Psoas muscle (tissue), 8 donors: ENCODE measurements around the gene DNPEP. TPM values are rescaled to one million over a fixed set of nuclear protein-coding genes. Genes with fewer than 3 reads are reported as not detected.

ENCODE experiments used
- ATAC-seq, 4 donors: fragments of 200-7000 bp; cut with Tn5 transposase; one replicate each; pipeline ENCODE4 v1.9.1; 2020; ENCODE audit warnings: moderate library complexity in 3 of 4, mild to moderate bottlenecking in 2 of 4
- DNase-seq, 2 donors: peaks; one replicate each; pipeline ENCODE4 v3.0.0-alpha.2; 2020
- H3K27ac ChIP-seq: fragments of 200-600 bp; one replicate; pipeline ENCODE4 v1.8.0; 2022
- H3K27me3 ChIP-seq, 3 donors: fragments of 200-600 bp in 1 of 3; one replicate each; pipeline versions ENCODE4 v1.6.1 to v1.8.0; 2013 to 2022; ENCODE audit warnings: low read length in 2 of 3, mild to moderate bottlenecking in 2 of 3, moderate library complexity in 1 of 3; ENCODE audit not compliant: insufficient read depth in 3 of 3
- H3K36me3 ChIP-seq, 2 donors: fragments of 200-600 bp in 1 of 2; one replicate each; pipeline versions ENCODE4 v1.6.1 to v1.8.0; 2013 to 2022; ENCODE audit warnings: low read depth in 1 of 2, mild to moderate bottlenecking in 1 of 2, moderate library complexity in 1 of 2; ENCODE audit not compliant: insufficient read depth in 1 of 2
- H3K4me1 ChIP-seq: fragments of 200-600 bp; one replicate; pipeline ENCODE4 v1.8.0; 2022
- H3K4me3 ChIP-seq: fragments of 200-600 bp; one replicate; pipeline ENCODE4 v1.8.0; 2022; ENCODE audit warnings: mild to moderate bottlenecking
- H3K9me3 ChIP-seq: fragments of 200-600 bp; one replicate; pipeline ENCODE4 v1.8.0; 2022
- WGBS, 3 donors: extraction: QIAGEN DNeasy Blood & Tissue Kit; methylation state at CpG; one replicate each; pipeline versions ENCODE4 v1.1.6 to v1.1.7; 2013; 5-methylcytosine and 5-hydroxymethylcytosine counted together
- intact Hi-C, 2 donors: fragments of 100-400 bp; cut with DNase I; formaldehyde crosslinking; loops; one replicate each; pipeline versions ENCODE4 v1.11.0 to v1.14.2; 2022
- polyA plus RNA-seq, 3 donors: library from polyadenylated mRNA; stranded (reverse); fragments of 200-250 nt; gene quantifications; one replicate each; pipeline ENCODE4 v1.2.3, GENCODE V29; 2013
- total RNA-seq, 4 donors: library from RNA; stranded (reverse); fragmentation: NEBNext Ultra II Directional in 2 of 4; extraction: Animal tissue kit (Norgen Biotek cat#: 25700) in 2 of 4; gene quantifications; one replicate each; pipeline versions ENCODE4 v1.2.1 to v1.2.4, GENCODE V29; 2021 to 2023
- TF ChIP-seq, protein P1 (sequence below): fragments of 200-600 bp; IDR thresholded peaks from one replicate; pipeline ENCODE4 v1.8.0; 2022; ENCODE audit warnings: antibody characterized with exemption
- donor health status: healthy with polysubstance abuse.
- donor health status: DM: no; HTN: no; CAD: no; lungs with moderate emphysema.
- donor health status: Bipolar disorder and iron deficiency.
- donor health status: healthy.
- donor health status: DM: yes; HTN: yes; CAD: no.
- donor health status: DM: no; HTN: no; CAD: no.
- donor health status: DM: no; HTN: no; CAD: no.
- donor health status: DM: yes; HTN: yes; CAD: no.

DNPEP gene
- total and polyA plus RNA-seq, 7 donors, result 46.7 to 93.1 (median 65.4) TPM

DNA sequence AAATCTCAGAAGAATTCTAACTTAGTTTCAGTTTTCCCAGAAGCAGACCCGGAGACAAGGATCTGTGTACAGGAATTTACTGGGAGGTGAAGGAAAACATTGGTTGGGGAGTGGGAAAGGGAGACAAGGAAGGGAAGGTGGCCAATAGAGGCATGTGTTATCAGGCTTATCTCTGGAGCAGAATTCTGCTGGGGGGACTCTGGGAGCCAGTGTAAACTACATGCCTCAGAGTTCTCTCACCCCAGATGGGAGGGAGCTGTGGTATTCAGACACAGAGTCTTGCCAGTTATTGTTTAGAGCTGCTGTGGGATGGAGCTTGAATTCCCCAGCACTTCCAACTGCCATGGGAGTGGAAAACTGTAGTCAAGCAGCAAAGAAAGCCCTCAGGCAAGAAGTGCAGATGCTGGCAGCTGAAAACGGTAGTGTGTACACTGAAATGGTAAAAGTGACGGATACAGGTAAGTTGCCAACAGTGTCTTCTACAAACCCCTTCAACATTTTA lies 19.0 kb downstream of the DNPEP start:
- intact Hi-C loops, result loop anchor here in 1 of 2 donors (10.0 kb wide), 1 partner anchor 194 kb away; the partner anchor contains the start of genes CNPPD1, RETREG2 and SLC23A3

GRCh38 chr2:219362524-219363164 lies 25.1 kb downstream of the DNPEP start:
- H3K4me3 ChIP-seq, result no peak overlapping the region
- H3K9me3 ChIP-seq, result no peaks in the 10 kb centered on the region
- peaks cover 0 to 13% (median 5%) of the 10 kb centered on the region in 3 donors for H3K27me3 ChIP-seq
- peak; percentile 97 to 99 (median 98) for ATAC-seq
- peak; percentile 78 to 90 for DNase-seq
- H3K27ac ChIP-seq, result peak overlapping the region; percentile 76
- H3K4me1 ChIP-seq, result peaks cover 25% of the 10 kb centered on the region
- intact Hi-C loops, result loop anchor here in 1 of 2 donors (10.0 kb wide), 1 partner anchor 188 kb away; the partner anchor contains the start of genes CNPPD1, RETREG2 and SLC23A3
- H3K36me3 ChIP-seq, result no peaks in the 10 kb centered on the region
- 20 to 30% (median 21%) methylated on average over 3 of the region's 3 CpGs for WGBS, 3 donors
- TF ChIP-seq, protein P1, sequence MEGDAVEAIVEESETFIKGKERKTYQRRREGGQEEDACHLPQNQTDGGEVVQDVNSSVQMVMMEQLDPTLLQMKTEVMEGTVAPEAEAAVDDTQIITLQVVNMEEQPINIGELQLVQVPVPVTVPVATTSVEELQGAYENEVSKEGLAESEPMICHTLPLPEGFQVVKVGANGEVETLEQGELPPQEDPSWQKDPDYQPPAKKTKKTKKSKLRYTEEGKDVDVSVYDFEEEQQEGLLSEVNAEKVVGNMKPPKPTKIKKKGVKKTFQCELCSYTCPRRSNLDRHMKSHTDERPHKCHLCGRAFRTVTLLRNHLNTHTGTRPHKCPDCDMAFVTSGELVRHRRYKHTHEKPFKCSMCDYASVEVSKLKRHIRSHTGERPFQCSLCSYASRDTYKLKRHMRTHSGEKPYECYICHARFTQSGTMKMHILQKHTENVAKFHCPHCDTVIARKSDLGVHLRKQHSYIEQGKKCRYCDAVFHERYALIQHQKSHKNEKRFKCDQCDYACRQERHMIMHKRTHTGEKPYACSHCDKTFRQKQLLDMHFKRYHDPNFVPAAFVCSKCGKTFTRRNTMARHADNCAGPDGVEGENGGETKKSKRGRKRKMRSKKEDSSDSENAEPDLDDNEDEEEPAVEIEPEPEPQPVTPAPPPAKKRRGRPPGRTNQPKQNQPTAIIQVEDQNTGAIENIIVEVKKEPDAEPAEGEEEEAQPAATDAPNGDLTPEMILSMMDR, result no peak

More for the DNA sequence above, 19.0 kb downstream of the DNPEP start:
- Histone ChIP-seq H3K9me3 (no peaks in the 10 kb centered on the region), H3K4me3 (no peak overlapping the region), H3K27ac (no peak overlapping the region), H3K27me3 (no peaks in the 10 kb centered on the region), H3K4me1 (no peaks in the 10 kb centered on the region), H3K36me3 (peaks cover 0 to 10% of the 10 kb centered on the region in 2 donors)
- WGBS, 3 donors, result 36 to 43% (median 37%) methylated on average over 3 of the region's 3 CpGs
- peak in 3 of 4 donors; percentile 15 to 55 (median 27) for ATAC-seq
- DNase-seq, result no peak
- TF ChIP-seq, protein P1, result no peak

GRCh38 chr2:219362072-219362471 lies 25.6 kb downstream of the DNPEP start:
- peaks cover 25% of the 10 kb centered on the region for H3K4me1 ChIP-seq
- H3K36me3 ChIP-seq, result no peaks in the 10 kb centered on the region
- 93 to 97% (median 95%) methylated on average over 5 of the region's 5 CpGs for WGBS, 3 donors
- H3K4me3 ChIP-seq, result no peak overlapping the region
- intact Hi-C loops, result loop anchor here in 1 of 2 donors (10.0 kb wide), 1 partner anchor 187 kb away; the partner anchor contains the start of genes CNPPD1, RETREG2 and SLC23A3
- H3K27me3 ChIP-seq, result peaks cover 0 to 19% (median 5%) of the 10 kb centered on the region in 3 donors
- no peak for DNase-seq
- no peaks in the 10 kb centered on the region for H3K9me3 ChIP-seq
- peak in 1 of 4 donors; percentile 2 for ATAC-seq
- peak overlapping the region; percentile 76 for H3K27ac ChIP-seq
- TF ChIP-seq, protein P1, result no peak

- Histone ChIP-seq H3K36me3 (no peaks in the 10 kb centered on the region), H3K4me3 (peak overlapping the region; percentile 52), H3K27ac (no peak overlapping the region), H3K27me3 (peaks cover 0 to 40% (median 9%) of the 10 kb centered on the region in 3 donors), H3K9me3 (no peaks in the 10 kb centered on the region), H3K4me1 (peaks cover 25% of the 10 kb centered on the region)
- 2 to 3% (median 3%) methylated on average over 45 to 66 of the region's 66 CpGs for WGBS, 3 donors
- DNase-seq (no peak), ATAC-seq (peak in 1 of 4 donors; percentile 16)
- intact Hi-C loops, result no loop called here
- TF ChIP-seq, protein P1, result no peak
Measured at GRCh38 chr2:219358170-219359075, 29.3 kb downstream of the DNPEP start.
